Liver (tissue), 3 donors: Measurements from ENCODE around the gene ADRA1B.

Source experiments
- EGR1 ChIP-seq, 2 donors: IDR thresholded peaks; 2 replicates each; pipeline ENCODE4 v1.6.1; 2016 to 2018; ENCODE audit warnings: antibody characterized with exemption in 2 of 2, low read depth in 2 of 2
- FOXA1 ChIP-seq: IDR thresholded peaks from 2 replicates; pipeline ENCODE4 v1.6.1; 2016; ENCODE audit warnings: antibody characterized with exemption
- FOXA2 ChIP-seq: IDR thresholded peaks from 2 replicates; pipeline ENCODE4 v1.6.1; 2016; ENCODE audit warnings: antibody characterized with exemption
- JUND ChIP-seq, 2 donors: IDR thresholded peaks; 2 replicates each; pipeline ENCODE4 v1.6.1; 2016; ENCODE audit warnings: antibody characterized with exemption in 2 of 2
- NR2F2 ChIP-seq: IDR thresholded peaks from 2 replicates; pipeline ENCODE4 v1.6.1; 2016; ENCODE audit warnings: antibody characterized with exemption
- RAD21 ChIP-seq, 2 donors: IDR thresholded peaks; 2 replicates each; pipeline ENCODE4 v1.6.1; 2016; ENCODE audit warnings: antibody characterized with exemption in 2 of 2, mild to moderate bottlenecking in 2 of 2
- SP1 ChIP-seq: IDR thresholded peaks from 2 replicates; pipeline ENCODE4 v1.6.1; 2018; ENCODE audit warnings: antibody characterized with exemption, mild to moderate bottlenecking
- TF ChIP-seq, protein P1 (sequence below): IDR thresholded peaks from 2 replicates; pipeline ENCODE4 v1.6.1; 2016; ENCODE audit warnings: antibody characterized with exemption, mild to moderate bottlenecking
- TF ChIP-seq, protein P2 (sequence below): fragments of 150-350 bp; IDR thresholded peaks from 2 replicates; pipeline ENCODE4 v1.5.1; 2017; ENCODE audit warnings: improper control_type of control experiment, low read depth, low read length; ENCODE audit not compliant: missing input control
- TF ChIP-seq, protein P3 (sequence below): IDR thresholded peaks from 2 replicates; pipeline ENCODE4 v1.6.1; 2016; ENCODE audit warnings: antibody characterized with exemption
- TF ChIP-seq, protein P4 (sequence below): IDR thresholded peaks from 2 replicates; pipeline ENCODE4 v1.6.1; 2016; ENCODE audit warnings: antibody characterized with exemption
- TF ChIP-seq, protein P5 (sequence below): IDR thresholded peaks from 2 replicates; pipeline ENCODE4 v1.6.1; 2016; ENCODE audit warnings: antibody characterized with exemption
- donor health status: healthy.
- donor health status: healthy.

DNA sequence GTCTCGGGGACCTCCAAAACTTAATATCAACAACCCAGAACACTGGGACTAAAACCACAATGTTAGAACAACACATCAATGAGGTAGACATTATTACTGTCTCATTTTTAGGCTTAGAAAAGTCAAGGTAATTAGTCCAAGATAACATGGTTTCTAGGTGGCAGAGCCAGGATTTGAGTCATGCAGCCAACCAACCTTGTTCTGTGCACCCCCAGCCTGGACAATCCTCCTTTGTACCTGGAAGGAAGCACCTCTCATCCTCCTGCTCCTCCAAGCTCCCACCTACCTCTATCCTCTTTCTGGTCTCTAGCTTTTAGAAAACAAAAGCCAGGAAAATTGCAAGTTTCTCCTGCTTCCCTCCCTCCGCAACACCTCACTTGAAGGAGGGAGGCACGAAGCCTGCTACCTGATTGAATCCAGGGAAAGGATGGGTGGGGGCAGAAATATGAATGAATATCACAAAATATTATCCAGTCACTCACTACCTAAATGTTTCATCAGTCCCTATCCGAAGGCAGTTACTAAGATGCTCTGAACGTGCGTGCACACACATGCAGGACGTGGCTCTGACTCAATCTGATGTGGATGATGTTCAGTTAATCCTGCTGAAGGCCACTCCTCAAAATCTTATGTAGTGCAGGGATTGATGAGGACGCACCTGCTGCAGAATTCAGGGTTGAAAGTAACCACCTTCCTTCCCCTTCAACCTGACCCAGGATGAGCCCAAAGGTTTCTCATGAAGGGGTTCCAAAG is 66.3 kb downstream of the ADRA1B start:
- TF ChIP-seq, protein P1, sequence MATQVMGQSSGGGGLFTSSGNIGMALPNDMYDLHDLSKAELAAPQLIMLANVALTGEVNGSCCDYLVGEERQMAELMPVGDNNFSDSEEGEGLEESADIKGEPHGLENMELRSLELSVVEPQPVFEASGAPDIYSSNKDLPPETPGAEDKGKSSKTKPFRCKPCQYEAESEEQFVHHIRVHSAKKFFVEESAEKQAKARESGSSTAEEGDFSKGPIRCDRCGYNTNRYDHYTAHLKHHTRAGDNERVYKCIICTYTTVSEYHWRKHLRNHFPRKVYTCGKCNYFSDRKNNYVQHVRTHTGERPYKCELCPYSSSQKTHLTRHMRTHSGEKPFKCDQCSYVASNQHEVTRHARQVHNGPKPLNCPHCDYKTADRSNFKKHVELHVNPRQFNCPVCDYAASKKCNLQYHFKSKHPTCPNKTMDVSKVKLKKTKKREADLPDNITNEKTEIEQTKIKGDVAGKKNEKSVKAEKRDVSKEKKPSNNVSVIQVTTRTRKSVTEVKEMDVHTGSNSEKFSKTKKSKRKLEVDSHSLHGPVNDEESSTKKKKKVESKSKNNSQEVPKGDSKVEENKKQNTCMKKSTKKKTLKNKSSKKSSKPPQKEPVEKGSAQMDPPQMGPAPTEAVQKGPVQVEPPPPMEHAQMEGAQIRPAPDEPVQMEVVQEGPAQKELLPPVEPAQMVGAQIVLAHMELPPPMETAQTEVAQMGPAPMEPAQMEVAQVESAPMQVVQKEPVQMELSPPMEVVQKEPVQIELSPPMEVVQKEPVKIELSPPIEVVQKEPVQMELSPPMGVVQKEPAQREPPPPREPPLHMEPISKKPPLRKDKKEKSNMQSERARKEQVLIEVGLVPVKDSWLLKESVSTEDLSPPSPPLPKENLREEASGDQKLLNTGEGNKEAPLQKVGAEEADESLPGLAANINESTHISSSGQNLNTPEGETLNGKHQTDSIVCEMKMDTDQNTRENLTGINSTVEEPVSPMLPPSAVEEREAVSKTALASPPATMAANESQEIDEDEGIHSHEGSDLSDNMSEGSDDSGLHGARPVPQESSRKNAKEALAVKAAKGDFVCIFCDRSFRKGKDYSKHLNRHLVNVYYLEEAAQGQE = no peak
- TF ChIP-seq, protein P2, sequence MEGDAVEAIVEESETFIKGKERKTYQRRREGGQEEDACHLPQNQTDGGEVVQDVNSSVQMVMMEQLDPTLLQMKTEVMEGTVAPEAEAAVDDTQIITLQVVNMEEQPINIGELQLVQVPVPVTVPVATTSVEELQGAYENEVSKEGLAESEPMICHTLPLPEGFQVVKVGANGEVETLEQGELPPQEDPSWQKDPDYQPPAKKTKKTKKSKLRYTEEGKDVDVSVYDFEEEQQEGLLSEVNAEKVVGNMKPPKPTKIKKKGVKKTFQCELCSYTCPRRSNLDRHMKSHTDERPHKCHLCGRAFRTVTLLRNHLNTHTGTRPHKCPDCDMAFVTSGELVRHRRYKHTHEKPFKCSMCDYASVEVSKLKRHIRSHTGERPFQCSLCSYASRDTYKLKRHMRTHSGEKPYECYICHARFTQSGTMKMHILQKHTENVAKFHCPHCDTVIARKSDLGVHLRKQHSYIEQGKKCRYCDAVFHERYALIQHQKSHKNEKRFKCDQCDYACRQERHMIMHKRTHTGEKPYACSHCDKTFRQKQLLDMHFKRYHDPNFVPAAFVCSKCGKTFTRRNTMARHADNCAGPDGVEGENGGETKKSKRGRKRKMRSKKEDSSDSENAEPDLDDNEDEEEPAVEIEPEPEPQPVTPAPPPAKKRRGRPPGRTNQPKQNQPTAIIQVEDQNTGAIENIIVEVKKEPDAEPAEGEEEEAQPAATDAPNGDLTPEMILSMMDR = no peak
- TF ChIP-seq JUND (IDR thresholded peaks at IDR 0.05) (no peak), RAD21 (IDR thresholded peaks at IDR 0.05) (no peak), FOXA2 (no peak), FOXA1 (no peak), NR2F2 (no peak), SP1 (no peak), EGR1 (IDR thresholded peaks at IDR 0.05; ENCODE audit: low read depth in 2 of 2) (no peak)
- TF ChIP-seq, protein P3, sequence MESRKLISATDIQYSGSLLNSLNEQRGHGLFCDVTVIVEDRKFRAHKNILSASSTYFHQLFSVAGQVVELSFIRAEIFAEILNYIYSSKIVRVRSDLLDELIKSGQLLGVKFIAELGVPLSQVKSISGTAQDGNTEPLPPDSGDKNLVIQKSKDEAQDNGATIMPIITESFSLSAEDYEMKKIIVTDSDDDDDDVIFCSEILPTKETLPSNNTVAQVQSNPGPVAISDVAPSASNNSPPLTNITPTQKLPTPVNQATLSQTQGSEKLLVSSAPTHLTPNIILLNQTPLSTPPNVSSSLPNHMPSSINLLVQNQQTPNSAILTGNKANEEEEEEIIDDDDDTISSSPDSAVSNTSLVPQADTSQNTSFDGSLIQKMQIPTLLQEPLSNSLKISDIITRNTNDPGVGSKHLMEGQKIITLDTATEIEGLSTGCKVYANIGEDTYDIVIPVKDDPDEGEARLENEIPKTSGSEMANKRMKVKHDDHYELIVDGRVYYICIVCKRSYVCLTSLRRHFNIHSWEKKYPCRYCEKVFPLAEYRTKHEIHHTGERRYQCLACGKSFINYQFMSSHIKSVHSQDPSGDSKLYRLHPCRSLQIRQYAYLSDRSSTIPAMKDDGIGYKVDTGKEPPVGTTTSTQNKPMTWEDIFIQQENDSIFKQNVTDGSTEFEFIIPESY = no peak
- TF ChIP-seq, protein P4, sequence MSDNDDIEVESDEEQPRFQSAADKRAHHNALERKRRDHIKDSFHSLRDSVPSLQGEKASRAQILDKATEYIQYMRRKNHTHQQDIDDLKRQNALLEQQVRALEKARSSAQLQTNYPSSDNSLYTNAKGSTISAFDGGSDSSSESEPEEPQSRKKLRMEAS = no peak
- TF ChIP-seq, protein P5, sequence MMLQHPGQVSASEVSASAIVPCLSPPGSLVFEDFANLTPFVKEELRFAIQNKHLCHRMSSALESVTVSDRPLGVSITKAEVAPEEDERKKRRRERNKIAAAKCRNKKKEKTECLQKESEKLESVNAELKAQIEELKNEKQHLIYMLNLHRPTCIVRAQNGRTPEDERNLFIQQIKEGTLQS = no peak
